ENCODE results near the gene PAH.
"Not testable (repeated sequence)": the region's sequence is repeated elsewhere in the genome, so short reads cannot be mapped to it uniquely, and the experiment has no call there.

Gene PAH

DNA sequence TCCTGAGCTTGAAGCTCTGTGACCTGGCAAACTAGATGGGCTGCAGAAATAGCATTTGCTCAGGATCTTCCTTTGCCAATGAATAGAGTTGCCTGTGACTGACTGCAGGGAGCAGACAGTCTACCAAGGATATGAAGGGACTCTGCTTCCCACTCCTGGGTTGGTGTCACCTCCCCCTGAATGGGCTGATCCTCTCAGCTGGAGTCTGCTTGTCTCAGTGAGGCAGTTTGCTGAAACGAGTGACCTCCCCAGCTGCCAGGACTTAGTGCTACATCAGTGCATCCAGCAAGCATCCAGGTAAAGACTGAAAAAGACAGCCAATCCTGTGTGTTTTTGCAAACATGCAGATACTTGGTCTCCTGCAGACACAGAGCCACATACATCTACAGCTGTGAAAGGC lies 28.5 kb downstream of the PAH start:
- no peak for DNase-seq

DNA sequence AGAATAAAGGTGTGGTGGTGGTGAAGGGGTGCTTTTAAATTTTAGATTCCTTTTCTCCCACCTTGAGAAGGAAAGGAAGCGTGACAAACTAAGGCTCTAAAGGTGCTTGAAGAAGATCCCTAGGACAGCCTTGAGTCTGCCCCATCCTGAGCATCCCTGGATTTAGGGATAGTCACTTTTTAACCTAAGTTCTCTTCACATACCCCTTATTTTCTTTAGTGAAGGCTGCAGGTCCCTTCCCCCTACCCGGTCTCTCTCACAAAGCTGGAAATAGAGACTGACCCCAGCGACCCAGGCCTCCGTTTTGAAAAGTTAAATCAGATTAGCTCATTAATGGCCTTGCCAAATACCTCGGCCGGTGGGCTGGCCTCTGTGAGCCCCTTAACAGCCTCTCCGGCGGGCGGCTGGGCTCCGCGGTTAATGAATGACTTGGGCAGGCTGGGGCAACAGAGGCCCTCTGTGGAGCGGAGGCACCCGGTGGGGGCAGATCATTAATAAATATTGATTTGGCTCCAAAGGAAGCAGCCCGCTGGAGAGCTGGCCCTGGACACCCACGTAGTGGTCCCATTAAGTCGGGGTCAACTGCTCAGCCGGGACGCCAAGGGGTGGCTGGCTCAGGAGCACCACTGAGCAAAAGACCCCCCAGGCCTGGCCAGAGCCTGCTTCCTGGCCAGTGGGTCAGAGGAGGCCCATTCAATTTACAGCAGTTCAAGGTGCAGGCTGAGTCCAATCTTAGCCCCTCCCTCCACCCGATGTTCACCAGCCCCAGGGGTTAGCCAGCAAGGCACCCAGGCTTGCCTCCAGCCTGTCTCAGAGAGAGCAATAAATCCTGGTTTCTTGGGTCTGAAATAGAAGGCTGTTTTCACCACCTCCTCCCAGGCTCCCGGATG lies 31.8 kb downstream of the PAH start:
- DNase-seq, result no peak

DNA sequence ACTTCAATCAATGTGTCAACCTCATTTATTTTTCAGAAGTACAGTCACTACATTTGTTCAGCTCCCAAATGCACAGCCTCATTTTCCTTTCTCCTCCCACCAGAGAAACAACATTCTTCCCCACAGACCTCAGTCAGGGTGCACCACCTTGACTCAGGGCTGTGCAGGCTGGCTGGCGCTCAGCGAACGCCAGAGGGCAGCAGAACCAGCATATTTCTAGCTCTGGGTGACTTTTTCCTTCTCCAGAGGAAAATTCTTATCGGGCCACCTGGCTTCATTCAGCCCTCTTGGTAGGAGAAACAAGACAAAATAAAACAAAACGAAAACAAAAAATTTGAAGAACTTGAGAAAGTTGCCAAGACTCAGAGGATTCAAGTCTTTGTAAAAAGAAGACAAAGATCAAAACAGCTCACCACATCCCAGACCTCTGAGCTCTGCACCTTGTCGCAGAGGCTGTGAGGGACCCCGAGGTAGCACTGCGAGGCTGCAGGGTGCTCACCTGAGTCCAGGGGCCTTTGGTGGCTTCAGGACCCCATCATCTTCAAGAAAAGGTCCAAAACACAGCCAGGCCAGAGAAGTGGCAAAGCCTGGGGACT lies 33.7 kb downstream of the PAH start:
- DNase-seq, result peak; percentile 12

DNA sequence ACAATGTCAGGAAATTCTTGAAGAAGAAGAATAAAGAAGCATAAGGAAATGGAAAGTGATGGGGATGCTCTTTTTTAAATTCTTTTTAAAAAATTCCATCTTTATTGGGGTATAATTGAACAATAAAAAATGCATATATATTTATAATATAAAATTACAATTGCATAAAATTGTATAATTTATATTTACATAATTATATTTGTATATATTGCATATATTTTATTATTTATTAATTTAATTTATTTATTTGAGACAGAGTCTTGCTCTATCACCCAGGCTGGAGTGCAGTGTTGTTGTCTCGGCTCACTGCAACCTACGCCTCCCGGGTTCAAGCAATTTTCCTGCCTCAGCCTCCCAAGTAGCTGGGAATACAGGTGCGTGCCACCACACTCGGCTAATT lies 36.3 kb downstream of the PAH start:
- no peak for DNase-seq

DNA sequence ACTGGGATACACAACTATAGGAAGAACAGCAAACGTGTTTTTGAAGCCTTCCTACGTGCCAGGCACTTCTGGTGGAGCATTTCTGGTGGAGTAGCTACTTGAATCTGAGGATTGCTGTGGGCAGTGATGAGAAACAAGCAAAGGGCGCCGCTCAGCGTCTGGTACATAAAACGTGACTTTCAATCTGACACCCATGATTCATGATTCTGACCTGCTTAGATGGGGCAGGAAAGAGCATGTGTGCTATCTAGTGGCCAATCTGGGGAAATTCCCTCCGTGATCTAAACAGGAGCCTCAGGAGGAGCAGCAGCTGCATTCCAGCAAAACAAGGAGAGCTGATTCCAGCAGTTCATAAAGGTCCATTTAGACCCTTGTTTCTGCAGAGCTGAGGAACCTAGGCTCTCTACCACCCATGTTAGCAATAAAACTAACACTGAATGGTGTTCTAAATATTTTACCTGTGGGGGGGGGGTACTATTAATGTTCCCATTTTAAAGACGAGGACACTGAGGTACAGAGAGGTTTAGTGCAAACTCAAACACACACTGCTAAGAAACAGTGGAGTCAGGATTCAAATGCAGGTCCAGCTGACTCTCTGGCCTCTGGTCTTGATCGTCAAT lies 37.8 kb downstream of the PAH start:
- DNase-seq, result peak; percentile 24

DNA sequence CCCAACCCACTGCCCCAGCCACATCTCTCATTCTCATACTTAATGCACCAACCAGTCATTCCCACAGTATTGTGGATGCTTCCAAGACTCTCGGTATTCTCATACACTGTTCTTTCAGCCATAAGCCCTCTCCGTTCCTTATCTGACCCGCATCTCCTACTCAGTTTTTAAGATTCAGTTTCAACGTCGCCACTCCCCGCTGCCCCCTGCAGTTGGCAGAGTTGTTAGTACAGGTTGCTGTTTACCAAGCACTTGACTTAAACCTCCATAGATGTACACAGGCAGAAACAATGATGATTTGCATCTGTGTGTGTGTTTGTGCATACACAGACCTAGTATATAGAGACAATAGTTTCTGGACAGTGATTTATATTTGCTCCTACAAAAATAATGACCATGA lies 40.2 kb downstream of the PAH start:
- no peak for DNase-seq

DNA sequence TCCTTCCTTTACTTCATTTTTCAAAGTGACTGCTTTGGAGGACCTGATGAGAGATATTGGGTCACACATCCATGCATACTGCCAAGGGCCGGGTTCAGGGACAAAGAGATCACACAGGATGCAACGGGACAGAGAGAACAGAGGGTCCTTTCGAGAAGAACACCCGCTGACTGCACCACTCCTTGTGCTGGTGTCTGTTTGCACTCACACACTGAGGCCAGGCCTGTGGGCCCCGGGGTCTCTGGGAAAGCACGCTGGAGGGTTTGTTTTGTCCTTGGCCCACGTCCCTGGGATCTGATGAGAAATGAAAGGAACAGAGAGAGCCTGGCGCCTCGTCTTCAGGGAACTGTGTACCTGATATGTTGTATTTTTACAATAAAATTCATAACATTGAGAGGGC lies 42.2 kb downstream of the PAH start:
- no peak for DNase-seq

DNA sequence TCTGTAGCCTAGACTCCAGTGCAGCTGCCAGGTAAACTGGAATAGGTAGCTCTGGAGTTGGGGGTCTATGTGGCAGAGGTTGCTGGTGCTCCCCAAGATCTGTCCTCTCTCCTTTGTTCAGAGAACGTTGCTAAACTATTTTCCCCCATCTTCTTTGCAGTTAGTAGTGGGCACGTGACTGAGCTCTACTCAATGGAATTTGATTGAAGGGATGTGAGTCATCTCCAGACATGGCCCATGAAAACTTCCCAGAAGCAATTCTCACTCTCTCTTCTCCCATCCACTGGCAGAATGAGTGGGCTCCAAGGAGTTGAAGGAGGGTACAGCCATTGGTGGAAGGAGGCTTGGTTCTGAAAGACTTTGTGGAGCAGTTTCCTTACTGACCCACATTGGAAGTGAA lies 44.0 kb downstream of the PAH start:
- DNase-seq, result no peak

DNA sequence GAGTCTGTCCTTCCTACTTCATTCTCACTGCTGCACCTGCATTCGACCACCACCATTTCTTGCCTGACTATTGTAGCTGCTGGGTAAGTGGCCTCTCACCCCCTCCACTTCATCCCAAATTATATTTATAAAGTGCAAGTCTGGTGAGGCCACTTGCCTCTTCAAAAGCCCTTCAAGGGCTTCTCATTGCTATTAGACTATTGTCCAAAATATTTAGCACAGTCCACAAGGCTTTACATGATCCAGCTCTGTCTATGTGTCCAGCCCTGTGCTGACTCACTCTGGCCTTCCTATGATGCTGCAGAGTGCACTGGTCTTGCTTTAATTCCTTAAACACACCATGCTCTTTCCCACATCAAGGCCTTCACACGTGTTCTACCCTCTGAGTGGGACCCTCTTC lies 46.0 kb downstream of the PAH start:
- DNase-seq, result no peak

DNA sequence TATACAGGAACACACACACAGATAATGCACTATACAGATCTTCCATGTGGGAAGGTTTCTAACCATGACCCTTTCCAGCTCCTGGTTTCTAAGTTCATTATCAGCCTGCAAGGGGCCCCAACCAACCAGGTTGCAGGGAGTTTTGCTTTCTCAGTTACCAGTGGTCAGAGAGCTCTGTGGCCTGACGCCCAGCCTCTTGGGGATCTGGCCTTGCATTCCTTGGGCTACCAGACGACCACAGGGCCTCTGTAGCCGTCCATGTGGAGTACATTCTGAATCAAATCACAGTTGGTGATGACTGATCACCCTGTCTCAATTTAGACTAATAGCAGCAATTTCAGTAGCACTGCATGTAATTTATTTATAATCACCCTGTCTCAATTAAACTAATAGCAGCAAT lies 47.5 kb downstream of the PAH start:
- DNase-seq, result no peak

DNA sequence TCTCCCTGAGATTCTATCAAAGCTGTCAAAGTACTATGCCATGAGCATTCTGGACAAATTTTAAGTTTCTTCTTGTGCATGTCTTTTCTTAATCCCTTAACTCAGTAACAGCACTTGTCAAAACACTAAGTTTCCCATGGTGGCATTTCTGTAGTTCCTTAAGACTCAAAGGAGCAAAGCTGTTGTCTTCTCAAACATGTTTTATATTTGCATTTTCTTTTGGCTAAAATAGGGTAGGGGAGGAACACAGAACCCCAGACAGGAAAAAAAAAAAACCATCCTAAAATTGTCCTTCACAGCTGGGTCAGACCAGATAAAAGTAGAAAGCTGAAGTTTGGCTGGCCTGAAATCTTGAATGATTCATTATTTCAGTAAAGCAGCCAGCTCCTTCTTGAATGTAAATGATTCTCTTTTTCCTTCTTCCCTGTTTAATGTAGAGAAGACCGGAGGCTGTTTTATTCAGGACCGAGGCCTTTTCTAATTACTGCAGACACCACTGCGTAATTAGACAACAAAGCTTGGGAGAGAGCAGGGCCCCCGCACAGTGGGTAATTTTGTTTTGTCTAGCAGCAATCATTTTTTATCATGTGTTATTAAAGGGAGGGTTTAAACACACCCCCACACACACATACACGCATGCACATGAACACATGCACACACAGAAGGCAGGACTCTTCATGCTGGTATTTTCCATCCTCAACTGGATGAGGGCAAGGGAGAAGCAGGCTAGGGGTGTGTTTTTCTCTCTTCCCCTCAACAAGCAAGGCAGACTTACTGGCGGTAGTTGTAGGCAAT lies 51.0 kb downstream of the PAH start:
- DNase-seq, result no peak

DNA sequence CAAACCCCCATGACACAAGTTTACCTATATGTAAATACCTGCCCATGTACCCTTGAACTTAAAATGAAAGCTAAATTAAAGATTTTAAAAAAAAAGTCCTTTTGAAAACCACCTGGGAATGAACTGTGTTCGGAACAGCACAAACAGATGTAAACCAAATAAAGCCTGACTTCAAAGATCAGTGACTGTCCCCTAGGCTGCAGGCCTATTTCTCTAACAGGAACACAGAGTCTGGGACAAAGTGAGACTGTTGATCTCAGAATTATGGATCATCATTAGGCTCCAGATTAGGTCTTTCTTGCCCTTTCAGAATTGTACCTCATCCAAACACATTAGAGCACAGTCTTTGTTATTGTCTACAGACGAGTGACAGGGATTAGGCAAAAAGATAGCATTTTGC lies 54.6 kb downstream of the PAH start:
- DNase-seq, result no peak

DNA sequence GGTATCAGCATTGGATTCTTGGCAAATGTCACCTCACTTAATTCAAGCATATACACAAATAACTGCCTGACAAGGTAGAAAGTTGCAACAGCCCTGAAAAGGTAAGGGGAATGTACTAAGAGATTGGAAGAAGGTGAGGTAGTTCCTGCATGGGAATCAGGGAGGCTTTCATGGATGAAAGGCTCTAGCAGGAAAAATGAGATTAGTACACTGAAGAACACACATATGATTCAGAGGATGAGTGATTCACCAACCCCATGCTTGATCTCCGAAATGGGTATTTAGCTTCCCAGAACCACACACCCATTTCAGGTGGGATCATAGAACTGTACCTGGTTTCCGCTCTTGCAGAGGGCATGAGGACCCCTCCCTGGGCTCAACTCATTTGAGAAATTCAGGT lies 65.8 kb downstream of the PAH start:
- DNase-seq, result no peak

DNA sequence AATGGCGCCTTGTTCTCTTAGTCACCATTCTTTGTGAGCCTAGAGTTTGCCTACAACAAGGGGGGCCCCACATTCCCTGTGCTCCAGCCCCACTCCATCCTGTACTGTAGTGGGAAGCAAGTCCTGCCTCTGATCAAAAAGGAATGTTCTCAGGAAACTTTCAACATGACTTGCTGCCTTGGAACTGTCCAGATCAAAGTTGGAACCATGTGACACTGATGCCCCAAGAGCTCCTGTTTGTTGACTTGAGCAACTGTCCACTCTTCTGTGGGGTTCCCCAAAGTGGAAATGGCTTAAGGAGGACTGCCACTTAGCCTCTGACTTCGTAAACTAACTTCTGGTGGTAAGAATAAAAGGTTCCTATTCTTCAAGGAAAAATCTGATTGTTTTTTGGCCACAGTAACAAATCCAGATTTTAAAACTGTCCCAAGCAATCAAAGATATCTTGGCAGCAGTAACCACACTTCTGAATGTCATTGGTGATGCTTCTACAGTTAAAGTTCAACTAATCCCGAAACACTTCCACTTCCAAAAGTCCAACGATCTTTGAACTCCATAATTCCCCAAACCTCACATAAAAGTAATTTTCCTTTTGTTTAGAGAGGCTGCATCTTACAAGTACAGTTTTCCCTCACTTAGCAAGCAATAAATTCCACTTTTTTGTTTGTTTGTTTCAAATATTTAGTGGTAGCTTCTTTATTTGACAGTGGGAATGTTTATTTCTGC lies 67.2 kb downstream of the PAH start:
- no peak for DNase-seq

DNA sequence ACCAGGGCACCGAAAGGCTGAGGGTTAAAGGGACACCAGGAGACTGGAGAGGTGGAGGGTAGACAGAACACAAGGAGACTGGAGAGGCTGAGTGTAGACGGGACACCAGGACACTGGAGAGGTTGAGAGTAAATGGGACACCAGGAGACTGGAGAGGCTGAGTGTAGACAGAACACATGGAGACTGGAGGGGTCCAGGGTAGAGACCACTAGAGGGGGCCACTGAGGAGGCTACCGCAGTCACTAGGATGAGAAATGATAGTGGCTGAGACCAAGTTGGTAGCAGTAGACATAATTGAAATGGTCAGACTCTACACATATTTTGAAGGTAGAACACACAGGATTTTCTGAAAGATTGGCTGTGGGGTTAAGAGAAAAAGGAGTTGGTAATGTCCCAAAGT lies 68.2 kb downstream of the PAH start:
- DNase-seq, result no peak

DNA sequence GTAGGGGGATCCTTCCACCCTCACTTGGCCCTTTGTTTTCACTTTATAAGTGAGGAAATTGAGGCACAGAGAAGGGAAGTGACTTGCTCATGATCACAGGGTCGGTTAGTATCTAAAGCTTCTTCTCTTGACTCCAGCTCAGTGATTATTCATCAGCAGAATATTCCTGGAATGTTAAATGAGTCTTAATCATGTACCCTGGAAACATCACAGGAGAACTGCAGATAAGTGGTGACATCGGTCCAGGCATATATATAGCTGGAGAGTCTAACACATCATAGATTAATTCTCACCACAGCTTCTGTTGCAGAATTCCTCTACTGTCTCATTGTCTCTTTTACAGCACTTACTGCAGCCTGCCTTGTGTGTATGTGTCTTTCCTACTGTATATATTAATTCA lies 69.9 kb downstream of the PAH start:
- no peak for DNase-seq

DNA sequence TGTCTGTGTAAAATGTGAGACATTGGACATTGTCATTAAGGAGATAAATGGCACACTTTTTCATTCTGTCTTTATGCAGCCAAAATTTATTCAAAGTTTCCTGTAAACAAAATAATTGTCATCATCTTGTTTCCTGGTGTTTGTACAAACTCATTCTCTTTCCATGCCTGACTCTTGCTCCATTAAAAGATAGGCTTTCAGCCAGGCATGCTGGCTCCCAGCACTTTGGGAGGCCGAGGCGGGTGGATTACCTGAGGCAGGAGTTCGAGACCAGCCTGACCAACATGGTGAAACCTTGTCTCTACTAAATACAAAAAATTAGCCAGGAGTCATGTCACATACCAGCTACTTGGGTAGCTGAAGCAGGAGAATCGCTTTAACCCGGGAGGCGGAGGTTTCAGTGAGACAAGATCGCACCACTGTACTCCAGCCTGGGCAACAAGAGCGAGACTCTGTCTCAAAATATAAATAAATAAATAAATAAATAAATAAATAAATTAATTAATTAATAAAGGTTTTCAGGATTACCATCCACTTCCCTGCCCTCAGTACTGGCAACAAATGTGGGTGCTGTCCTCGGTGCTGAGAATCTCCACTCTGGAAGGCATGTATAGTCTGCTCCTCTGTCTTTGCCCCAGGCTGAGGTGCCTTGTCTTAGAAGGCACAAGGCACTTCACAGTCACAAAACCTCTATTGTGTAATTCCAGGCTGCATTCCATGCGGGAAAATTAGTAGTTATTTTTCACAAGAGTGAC lies 83.2 kb downstream of the PAH start:
- DNase-seq, result no peak

DNA sequence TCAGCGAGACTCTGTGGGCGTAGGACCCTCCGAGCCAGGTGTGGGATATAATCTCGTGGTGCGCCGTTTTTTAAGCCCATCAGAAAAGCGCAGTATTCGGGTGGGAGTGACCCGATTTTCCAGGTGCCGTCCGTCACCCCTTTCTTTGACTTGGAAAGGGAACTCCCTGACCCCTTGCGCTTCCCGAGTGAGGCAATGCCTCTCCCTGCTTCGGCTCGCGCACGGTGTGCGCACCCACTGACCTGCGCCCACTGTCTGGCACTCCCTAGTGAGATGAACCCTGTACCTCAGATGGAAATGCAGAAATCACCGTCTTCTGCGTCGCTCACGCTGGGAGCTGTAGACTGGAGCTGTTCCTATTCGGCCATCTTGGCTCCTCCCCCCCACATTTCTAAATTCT lies 84.2 kb downstream of the PAH start:
- DNase-seq, result not testable (repeated sequence)

DNA sequence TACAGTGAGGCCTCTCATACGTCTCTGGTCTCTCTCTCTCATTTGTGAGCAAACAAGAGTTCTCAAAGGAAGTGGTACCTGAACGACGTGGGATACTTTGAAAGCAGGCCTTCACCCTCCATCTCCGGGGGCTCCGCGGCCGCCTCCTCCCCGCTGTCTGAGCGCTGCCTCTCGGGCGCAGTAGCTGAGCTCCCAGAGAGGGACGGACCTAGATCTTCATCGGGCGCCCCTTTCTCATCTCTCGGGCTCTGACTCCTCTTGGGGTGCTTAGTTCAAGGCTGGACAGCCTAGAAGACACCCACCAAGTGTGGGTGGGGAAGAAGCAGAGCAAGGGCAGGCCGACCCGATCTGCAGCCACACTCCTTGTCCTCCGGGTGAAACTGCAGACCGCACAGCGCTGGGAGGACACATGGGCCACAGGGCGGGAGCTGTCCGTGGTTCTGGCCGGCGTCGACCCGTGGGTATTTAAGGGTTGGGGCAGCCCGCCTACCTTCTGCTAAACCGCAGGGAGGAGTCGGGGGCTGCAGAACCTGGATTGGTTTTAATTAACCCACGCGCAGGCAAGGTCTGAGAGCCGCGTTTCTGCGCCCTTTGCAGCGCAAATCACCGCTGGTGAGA lies 92.7 kb downstream of the PAH start:
- no peak for DNase-seq

DNA sequence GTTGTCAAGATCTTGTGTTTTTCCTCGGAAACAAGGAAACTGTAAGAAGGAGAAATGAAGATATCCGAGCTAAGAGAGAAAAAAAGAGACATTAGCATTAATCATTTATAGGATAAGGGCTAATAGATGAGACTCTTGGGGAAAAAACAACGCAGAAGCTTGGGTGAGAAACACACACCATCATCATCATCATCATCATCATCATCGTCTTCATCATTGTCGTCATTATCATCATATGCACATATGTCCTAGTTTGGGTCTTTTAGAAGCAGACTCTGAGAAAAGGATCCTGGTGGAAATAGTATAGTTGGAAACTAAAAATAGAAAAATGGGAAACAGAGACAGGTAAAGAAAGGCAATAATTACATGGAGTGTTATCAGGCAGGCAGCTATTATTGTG lies 95.9 kb downstream of the PAH start:
- DNase-seq, result no peak

DNA sequence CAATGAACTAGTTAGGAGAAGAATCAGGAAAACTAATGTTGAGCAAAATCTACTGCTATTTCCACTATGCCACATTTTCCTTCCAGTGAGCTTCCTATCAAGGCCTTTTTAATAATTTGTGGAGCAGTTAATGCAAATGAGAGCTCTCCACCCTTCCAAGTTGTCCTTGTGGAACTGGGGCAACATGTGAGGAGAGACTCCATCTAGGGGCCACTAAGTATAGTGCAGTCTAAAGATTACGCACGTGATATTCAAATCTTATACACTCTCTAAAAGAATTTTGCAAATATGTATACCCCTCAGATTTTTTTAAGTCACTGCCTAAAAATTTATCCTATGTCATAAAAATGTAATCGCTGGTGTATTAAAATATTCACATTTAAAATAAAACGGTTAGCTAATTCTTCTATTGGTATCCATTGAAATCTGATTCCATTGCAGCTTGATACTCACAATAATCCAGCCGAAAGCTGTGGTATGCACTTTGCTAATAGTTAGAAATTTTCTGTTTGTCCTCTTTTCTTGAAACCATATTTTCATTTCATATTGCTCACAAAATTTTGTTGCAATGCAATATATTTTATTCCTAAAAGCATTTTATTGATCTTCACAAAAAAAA lies 100.1 kb downstream of the PAH start:
- DNase-seq, result no peak

Data from stimulated activated CD4-positive, alpha-beta T cell treated with anti-CD3 and anti-CD28 coated beads, Interleukin-1b, Interleukin-23, amount 100 ng/mL, for 48 hours (primary cell).